Stimulated activated CD8-positive, alpha-beta memory T cell treated with anti-CD3 and anti-CD28 coated beads, Interleukin-4, amount 100 ng/mL, for 24 hours (primary cell): ENCODE results near the gene RARB.

Experiments
- DNase-seq: peaks from one replicate; pipeline ENCODE4 v3.0.0-alpha.2; 2020; ENCODE audit warnings: low read depth

The RARB gene

DNA sequence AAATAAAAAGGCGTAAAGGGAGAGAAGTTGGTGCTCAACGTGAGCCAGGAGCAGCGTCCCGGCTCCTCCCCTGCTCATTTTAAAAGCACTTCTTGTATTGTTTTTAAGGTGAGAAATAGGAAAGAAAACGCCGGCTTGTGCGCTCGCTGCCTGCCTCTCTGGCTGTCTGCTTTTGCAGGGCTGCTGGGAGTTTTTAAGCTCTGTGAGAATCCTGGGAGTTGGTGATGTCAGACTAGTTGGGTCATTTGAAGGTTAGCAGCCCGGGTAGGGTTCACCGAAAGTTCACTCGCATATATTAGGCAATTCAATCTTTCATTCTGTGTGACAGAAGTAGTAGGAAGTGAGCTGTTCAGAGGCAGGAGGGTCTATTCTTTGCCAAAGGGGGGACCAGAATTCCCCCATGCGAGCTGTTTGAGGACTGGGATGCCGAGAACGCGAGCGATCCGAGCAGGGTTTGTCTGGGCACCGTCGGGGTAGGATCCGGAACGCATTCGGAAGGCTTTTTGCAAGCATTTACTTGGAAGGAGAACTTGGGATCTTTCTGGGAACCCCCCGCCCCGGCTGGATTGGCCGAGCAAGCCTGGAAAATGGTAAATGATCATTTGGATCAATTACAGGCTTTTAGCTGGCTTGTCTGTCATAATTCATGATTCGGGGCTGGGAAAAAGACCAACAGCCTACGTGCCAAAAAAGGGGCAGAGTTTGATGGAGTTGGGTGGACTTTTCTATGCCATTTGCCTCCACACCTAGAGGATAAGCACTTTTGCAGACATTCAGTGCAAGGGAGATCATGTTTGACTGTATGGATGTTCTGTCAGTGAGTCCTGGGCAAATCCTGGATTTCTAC, at the start of gene RARB:
Gene RARB, plus strand, starts transcription at position 322 of the 847 bp plus-strand sequence. Its CDS starts 469 bp downstream, at position 791.
- DNase-seq = no peak

DNA sequence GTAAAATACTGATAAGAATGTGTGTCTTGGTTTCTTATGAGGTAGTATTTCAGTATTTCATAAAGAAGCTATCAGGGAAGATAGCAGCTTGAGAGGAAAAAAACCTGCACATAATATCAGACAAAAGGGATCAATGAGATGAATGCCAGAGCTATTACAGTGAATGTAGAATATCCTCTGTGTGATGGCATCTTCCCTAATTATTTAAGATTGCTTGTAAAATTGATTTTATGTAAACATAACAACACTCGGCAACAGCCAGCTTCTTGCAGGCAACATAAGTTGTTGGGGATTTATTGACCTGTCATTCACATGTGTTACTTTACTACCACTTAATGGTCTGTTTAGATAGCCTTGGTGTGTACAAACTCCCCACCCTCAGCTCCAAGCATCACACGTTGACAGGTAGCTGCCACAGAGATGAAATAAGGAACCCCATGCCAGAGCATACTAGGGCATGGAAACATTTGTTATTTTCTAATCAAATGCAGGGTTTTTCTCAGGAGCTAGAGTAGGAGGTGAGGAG, 49.2 kb upstream of the RARB start:
- DNase-seq = no peak

DNA sequence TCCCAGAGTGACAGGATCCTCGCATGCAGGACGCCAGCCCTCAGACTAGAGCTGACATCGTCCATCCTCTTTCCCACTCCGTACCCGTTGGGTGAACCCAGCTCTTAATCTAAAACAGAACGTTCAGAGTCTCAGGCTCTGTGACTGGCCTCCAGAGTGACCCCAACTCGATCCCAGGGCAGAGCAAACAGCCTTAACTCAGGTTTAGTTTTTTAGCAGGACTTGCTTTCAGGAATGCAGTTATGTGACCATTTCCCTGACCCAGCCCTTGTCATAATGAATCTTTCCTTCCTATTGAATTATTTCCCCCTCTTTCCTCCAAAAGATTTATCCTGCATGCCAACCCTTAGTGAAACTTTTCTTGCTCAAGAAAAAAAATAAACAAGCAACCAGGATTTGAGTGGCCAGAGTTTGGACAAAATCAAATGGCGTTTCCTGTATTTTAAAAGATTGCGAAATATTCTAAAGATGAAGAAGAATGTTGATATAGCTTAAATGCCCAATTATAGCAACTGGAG, 47.8 kb upstream of the RARB start:
- no peak for DNase-seq

DNA sequence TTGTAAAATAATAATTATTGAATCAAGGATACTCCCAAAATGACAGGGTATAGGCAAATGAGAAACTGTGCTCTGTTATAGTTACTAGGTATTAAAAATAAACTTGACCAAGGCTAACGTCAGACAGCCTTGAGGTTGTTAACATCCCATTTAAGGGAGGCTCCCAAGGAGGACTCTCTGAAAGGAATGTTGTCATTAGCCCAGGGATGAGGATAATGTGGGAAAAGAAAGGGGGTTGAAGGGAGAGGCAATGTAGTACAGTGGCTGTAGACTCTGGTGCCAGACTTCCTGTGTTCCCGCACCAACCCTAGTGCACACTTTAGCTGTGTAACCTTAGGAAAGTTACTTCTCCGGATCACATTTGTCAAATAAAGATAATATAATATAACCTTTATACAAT, 47.0 kb upstream of the RARB start:
- no peak for DNase-seq

DNA sequence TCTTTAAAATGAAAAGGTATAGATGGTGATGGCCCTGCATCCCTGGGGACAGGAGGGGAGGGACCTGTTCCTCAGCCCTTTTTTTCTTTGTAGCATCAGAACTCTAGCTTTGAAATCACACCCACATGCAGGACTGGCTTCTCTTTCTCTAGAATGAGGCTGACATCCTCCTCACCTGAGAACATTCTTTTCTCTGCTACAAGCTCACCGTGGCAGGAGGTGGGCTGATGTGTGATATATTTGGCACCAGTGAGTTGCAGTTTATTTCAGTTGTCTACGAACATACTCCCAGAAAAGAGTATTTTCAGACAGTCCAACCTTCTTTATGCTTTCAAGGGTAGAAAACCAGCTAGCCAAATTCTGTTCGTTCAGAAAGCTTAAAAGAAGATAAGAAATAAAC, 43.6 kb upstream of the RARB start:
- DNase-seq = no peak

DNA sequence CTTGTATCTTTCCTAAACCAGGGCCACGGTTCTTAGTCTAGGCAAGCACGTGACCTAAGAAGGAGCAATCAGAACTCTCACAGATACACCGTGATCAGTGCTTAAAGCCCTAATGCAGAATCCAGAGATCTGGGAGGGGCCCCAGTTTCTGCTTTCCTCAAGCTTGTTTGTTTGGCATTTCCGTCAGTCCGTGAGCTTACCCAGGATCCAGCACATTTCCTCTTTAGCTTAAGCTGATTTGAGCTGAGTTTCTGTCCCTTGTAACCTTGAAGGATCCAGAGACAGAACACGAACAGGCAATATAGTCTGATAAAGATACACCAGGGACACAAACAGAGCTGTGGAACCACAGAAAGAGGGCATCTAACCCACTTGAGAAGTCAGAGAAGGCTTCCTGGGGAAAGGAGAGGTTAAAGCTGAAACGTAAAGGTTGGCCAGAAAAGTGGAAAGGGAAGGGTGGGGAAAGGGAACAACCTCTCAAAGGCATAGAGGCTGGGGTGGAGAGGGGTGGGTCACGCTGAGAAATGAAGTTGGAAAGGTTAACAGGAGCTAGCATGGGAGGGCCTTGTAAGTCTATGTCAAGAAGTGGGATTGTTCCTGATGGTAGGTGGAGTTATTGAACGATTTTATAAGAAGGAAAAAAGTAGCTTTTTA, 42.1 kb upstream of the RARB start:
- no peak for DNase-seq

DNA sequence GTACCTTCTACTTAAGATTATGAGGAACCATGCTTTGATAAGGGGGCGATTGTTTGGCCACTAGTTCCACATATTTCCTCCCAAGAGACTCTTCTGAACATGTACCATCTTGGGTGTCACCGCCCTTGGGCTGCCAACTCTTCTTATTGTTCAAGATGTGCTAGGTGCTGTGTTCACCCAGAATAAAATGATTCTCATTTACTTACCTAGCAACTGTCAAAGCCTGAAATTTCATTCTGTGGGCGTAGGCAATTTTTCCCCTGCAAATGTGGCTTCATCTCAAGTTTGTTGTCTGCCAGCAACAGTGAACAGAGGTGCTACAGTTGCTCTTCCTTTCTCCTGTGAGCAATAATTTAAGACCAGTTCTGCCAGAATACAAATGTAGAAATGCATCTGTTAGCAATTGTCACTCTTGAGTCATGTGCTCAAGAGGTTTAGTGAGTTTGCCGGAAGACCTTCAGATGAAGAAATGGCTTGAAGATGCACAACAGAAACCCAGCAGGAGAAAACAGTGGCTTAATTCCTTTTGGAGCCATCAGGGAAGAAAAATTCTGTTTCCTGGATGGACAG, 41.3 kb upstream of the RARB start:
- DNase-seq = no peak

DNA sequence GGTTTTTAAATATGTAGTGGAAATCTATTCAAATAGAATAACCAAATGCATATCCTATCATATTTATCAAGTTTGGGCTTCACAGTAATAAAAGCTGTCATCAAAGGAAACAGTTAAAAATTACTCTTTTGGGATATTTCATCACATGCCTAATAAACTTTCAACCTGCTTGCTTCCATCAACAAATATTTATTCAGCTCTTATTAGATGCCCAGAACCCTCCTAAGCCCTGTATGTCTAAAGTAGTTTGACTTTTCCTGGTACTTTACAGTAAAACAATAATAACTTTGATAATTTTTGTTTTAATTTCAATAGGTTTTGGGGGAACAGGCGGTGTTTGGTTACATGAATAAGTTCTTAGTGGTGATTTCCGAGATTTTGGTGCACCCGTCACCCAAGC, 37.5 kb upstream of the RARB start:
- DNase-seq = no peak

DNA sequence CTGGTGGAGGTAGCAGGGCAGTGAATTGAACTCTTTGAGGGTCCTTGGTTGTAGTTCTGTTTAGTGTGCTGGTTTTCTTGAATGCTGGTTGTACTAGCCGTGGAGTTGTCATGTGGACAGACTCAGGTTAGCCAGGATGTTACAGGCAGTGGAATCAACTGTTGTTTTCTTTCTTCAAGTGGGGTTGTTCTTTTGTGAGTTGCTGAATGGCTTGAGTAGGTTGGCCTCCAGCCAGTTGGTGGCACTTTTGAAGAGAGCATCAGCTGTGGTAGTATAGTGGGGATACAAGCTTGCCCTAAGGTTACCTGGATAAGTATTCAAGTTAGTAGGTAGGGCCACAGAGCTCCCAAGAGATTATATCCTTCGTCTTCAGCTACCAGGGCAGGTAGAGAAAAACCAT, 31.8 kb upstream of the RARB start:
- no peak for DNase-seq

DNA sequence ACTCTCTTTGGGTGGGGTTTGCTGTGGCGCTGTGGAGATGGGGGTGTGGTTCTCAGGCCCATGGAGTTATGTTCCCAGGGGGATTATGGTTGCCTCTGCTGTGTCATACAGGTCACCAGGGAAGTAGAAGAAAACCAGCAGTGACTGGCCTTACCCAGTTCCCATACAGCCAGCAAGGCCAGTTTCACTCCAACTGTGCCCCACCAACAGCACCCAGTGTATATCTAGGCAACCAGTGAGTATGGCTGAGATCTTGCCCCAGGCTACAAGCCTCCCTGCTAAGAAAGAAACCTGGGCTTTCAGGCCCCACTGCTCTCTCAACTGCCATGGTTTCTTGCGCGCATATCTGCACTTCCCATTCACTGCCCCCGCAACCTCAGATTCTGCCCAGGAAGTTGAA, 31.4 kb upstream of the RARB start:
- no peak for DNase-seq

DNA sequence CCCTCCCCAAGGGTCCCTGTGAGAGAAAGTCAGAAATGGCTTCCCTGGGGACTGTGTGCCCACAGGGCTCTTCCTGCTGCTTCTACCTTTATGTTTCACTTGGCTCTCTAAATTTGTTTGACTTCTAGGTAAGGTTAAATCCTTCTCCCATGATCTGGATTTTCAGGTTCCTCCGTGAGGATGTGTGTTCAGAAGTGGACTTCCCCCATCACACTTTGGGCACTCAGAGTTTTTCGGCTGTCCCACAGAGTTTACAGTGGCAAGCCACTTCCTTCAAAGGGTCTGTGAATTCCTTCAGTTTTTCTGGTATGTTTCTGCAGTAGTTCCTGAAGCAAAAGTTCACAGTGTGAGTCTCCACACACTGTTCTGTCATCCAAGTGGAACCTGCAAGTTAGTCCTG, 30.9 kb upstream of the RARB start:
- no peak for DNase-seq

DNA sequence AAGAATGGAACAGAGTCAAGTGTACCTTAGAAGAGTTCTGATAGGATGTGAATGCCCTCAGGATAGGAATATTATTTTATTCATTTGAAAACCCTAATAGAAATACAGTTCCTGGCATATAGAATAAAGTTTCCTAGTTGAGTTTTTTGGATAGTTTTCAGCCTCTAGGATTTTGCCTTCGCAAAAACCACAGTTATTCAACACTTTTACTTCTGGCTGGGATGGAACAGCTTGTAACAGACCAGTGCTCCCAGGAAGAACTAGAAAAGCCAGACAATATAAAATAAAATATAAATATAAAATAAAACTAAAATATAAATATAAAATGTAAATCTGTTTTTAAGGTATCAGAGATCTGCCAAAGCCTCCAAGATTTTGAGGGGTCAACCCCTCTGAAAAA, 27.5 kb upstream of the RARB start:
- no peak for DNase-seq

DNA sequence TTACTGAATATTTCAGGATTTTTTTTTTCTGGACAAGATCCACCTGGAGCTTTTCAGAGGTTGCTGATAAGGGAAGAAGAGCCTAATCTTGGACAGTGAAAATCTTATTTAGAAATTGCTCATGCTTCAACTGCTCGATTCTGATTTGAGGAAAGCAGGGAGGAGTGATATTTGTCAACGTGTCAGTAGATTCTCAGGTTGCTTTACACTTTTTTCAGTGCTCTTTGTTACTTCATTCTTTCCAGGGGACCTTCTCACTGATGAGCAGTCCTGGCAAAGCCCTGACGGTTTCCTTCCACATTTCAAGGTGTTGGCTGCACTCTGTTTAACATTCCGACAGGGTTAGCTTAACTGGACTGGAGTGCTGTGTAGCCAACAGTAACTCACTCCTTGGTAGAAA, 24.1 kb upstream of the RARB start:
- DNase-seq = no peak

DNA sequence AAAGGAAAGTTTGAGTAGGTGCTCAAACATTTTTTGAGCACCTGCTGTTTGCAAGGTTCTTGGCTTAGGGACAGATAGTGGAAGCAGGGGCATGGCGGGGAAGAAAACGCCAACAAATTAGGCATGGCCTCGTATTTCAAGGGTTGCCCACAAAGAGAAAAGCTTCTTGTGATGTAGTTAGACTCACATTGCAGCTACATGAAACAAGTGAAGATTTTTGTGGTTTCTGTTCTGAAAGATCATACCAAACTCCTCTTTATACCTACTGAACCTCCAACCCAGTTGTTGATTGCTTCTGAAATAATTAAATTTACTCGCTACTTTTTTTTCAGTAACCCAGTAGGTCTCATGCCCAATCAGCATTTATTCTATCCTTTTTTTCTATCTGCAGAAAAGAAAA, 23.5 kb upstream of the RARB start:
- DNase-seq = no peak

DNA sequence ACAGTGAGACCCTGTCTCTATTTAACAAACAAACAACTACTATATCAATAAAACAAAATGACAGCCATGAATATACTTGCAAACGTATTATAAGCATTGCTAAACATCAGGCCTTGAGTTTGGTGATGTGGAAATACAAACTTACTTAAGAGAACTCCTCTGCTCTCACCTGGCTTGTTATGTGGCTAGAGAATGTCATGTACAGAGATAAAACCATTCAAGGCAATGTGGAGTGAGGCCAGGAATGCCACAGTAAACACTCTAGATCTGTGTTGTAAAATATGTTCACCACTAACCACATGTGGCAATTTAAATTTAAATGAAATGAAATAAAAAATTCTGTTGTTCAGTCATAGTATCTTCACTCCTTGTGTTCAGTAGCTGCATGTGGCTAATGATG, 22.7 kb upstream of the RARB start:
- DNase-seq = no peak

DNA sequence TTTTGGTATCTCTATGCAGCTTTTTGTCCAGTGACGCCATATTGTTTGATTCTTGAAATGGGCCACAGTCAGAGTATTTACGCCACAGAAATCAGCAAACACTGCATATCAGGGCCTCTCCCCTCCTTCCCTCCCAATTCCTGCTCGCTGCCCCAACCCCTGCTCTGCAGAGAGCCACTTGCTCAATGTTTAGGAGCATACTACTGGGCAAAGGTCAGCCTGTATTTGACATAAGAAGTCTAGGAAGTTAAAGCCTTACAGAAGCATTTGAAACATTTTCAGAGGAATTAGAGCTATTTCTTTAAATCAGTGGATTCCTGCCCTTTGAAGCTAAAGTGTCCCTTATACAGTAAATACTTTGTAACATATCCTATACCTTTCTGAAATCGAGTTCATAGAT, 17.4 kb upstream of the RARB start:
- DNase-seq = no peak

DNA sequence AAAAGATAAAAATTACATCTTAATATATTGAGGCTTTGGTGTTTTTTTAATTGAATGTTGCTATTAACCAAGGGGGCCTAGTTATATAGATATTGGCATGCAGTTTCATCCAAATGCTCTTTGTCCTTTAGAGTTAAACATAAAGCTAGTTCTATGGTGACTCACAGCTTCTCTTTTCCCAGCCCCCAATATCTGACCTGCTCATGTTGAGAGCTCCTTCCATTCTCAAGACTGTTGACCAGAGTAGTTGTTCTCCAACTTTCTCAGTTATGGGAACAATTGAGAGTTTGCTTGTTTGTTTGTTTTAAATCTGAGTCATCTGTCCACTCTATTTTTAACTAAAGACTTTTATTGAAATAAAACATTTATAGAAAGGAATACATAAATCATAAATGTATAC, 15.8 kb upstream of the RARB start:
- DNase-seq = no peak

DNA sequence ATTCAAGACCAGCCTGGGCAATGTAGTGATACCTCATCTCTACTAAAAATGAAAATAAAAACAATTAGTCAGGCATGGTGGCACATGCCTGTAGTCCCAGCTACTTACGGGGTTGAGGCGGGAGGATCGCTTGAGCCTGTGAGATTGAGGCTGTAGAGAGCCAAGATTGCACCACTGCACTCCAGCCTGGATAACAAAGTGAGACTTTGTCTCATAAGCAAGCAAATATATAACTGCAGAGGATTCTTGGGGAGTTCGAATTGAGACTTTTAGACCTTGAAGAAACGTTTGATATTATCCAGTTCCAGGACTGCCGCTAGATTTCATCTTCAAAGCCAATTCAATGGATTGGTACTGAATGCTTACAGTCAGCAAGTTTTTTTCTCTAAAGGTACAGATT, 11.9 kb upstream of the RARB start:
- no peak for DNase-seq

DNA sequence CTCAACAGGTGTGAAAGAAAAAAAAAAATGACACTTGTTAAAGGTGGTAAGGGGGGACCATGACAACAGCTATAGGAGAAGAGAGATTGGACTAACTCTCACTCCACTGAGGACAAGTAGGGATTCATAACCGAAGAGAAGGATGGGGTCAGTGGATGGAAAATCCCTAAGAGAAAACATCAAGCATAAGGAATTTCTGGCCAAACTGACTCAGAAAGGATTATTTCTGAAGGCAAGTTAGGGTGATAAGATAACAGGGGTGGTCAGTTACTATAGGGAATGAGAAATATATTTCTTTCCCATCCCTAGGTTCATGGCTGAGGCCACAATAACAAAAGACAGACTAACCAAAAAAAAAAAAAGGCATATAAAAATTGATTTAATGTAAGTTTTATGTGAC, 9.5 kb upstream of the RARB start:
- DNase-seq = no peak

DNA sequence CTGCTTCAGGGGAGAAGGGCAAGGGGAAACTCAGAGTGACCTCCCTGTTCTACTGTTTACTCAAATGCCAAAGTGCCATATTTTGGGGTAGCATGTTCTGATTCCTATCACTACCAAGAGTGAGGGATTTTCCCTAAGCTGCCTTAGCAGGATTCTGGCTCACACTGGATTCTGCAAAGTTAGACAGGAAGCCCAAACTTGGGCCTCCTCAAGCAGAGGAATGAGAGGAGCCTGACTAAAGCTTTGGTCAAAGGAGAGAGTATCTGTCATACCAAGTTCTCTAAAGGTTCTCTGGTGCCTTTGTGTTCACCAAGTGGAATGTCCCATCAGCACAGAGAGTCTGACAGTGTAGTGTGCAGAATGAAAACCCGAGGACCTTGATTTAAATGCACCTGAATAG, 8.8 kb upstream of the RARB start:
- DNase-seq = no peak

DNA sequence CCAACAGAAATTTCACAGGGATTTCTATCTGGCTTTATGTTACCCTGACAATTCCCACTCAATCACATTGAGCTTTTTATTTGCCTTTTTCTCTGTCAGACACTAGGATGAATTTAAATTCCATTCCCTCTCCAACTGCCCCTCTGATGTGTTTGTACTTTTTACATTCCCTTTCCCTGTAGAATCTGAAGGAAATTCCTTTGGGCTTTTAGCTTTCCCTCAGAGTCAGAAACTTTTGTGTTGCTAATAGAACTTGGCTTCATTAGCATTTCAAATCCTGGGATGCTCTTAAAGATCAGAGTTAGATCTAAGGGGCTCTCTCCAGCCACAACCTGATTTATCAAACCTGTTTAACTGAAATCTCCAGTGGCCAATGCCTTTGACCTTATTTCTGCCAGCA, 7.9 kb upstream of the RARB start:
- no peak for DNase-seq

DNA sequence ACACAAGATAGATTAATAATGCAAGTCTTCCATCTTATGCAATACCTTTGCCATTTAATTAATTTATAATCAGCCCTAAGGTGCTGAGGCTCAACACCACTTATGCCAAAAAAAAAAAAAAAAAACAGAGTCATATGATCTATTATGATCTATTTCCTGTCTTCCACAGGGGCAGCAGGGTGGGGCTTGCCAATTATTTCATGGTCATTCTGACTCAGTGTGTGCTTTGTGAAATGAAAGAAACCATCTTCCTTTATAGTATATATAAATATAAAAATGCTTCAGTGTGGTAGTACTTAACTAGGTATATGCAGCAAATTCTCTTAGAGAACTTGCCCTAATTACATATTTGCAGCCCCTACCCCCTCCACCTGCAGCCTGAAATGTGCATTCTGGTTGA, 7.2 kb upstream of the RARB start:
- DNase-seq = no peak

DNA sequence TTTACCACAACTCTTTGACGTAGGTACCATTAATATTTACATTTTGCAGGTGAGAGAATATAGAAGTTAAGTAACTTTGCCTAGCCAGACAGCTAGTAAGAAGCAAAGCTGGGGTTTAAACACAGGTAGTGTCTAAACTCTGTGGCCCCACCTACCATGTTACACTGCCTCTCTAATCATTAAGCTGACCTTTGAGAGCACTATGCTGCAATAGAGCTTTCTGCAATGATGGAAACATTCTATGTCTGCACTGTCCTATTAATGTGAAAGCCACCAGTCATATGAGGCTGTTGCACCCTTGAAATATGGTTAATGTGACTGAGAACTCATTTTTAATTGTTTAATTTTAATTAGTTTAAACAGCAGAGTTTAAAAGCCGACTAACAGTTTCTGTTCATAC, 6.3 kb upstream of the RARB start:
- DNase-seq = no peak
